VCaP (cell line): ENCODE results near the gene ORM1.
"Not testable (repeated sequence)": the region's sequence is repeated elsewhere in the genome, so short reads cannot be mapped to it uniquely, and the experiment has no call there.

Experiments used
- H3K27ac ChIP-seq: fragments of 450-650 bp; 2 replicates; pipeline ENCODE4 v1.5.1; 2017
- TF ChIP-seq, protein P1 (sequence below): fragments of 450-650 bp; conservative IDR thresholded peaks from 2 replicates; pipeline ENCODE4 v1.5.1; 2017; ENCODE audit warnings: mild to moderate bottlenecking, moderate library complexity

The ORM1 gene

DNA sequence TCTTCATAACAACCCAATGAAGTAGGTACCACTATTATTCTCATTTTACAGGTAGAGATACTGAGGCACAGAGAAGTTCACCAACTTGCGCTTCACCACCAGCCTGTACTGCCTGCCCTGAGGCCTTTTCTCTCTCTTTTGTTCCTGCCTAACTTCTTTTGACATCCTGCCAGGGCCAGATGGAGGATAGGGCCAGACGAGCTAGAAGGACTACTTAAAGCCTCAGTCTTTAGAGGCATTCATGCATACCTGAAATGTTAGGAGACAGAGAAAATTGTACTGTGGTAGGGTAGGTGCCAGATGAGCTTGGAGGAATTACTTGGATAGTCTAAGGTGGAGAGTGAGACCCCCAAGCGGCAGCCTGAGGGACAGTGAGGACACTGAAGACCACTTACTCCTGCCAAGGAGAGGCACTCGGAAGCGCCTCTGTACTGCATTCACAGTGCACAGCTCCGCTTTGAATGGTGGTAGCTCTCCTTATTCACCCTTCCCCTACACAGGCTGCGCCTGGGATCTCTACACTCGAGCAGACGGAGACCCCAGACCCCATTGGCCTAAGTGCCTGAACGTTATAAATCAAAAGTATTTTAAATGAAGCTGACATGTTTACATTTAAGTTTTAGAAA is 6.2 kb upstream of the ORM1 start:
- H3K27ac ChIP-seq: no peak overlapping the region
- TF ChIP-seq, protein P1, sequence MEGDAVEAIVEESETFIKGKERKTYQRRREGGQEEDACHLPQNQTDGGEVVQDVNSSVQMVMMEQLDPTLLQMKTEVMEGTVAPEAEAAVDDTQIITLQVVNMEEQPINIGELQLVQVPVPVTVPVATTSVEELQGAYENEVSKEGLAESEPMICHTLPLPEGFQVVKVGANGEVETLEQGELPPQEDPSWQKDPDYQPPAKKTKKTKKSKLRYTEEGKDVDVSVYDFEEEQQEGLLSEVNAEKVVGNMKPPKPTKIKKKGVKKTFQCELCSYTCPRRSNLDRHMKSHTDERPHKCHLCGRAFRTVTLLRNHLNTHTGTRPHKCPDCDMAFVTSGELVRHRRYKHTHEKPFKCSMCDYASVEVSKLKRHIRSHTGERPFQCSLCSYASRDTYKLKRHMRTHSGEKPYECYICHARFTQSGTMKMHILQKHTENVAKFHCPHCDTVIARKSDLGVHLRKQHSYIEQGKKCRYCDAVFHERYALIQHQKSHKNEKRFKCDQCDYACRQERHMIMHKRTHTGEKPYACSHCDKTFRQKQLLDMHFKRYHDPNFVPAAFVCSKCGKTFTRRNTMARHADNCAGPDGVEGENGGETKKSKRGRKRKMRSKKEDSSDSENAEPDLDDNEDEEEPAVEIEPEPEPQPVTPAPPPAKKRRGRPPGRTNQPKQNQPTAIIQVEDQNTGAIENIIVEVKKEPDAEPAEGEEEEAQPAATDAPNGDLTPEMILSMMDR: no peak

DNA sequence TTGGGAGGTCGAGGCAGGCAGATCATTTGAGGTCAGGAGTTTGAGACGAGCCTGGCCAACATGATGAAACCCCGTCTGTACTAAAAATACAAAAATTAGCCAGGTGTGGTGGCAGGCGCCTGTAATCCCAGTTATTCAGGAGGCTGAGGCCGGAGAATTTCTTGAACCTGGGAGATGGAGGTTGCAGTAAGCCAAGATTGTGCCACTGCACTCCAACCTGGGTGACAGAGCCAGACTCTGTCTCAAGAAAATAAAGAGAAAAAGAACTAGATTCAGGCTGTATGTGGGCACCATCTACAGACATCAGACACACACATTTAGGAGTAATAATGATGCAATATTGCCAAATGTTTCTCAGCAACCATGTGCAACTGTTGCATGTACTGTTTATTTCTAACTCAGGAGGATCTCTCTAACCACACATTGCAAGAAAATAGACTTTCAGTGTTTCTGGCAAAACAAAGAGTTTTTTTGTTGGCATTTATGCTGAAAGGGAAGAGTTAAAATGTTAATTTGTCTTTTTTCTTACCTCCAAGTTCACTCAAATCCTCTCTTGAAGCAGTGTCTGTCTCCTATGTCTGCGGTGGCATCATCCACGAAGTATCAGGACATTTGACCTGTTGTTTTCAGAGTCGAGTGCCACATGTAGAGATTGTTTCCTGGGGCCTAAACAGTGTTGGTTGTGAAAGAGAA is 5.1 kb upstream of the ORM1 start:
- H3K27ac ChIP-seq: no peak overlapping the region
- TF ChIP-seq, protein P1: no peak

DNA sequence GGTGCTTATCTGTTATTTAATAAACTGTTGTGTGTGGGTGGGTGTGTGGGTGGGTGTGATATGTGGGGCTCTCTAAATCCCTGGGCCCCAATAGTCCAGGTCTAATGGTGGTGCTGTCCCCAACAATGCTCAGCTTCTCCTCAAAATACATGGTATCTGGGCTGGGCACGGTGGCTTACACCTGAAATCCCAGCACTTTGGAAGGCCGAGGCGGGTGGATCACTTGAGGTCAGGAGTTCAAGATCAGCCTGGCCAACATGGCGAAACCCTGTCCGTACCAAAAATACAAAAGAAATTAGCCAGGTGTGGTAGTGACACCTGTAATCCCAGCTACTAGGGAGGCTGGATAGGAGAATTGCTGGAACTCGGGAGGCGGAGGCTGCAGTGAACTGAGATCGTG is 4.5 kb upstream of the ORM1 start:
- H3K27ac ChIP-seq: no peak overlapping the region
- TF ChIP-seq, protein P1: no peak

- TF ChIP-seq, protein P1: no peak
- H3K27ac ChIP-seq: no peak overlapping the region
These were observed 3.8 kb upstream of the ORM1 start for GRCh38 chr9:114319147-114319546.

GRCh38 chr9:114320710-114321109 is 2.2 kb upstream of the ORM1 start:
- H3K27ac ChIP-seq: not testable (repeated sequence)

DNA sequence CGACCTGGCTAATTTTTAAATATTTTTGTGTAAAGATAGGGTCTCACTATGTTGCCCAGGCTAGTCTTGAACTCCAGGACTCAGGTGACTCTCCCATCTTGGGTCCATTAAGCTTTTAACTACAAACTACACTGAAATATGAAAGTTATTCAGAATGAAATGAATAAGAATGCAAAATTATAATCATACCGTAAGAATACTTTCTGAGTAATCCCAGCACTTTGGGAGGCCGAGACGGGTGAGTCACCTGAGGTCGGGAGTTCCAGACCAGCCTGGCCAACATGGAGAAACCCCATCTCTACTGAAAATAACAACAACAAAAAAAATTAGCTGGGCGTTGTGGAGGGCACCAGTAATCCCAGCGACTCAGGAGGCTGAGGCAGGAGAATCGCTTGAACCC is 1.1 kb upstream of the ORM1 start:
- no peak overlapping the region for H3K27ac ChIP-seq

DNA sequence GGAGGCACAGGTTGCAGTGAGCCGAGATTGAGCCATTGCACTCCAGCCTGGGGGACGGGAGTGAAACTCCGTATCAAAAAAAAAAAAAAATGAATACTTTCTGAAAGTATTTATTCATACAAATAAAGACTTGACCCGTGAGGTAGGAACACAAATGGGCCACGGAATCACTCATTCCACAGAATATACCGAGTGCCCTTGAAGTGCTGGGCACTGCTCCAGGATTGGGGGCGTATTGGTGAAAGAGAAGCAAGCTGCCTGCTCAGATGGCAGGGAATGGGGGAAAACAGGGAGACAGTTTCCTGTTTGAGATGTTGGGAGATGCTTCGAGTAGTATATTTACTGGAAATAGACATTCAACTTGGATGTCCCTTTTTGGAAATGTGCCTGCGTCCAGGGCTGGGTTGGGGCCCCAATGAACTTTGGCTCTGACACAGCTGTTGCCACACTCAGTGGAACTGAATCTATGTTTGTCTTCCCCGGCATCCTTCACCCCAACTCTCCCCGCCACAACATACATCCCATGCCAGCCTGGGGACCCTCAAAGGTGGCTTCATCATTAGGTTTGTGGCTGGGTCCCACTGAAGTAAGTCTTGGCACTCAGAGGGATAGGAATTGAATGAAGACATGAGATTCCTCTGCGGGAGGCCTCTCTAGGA is 609 bp upstream of the ORM1 start:
- H3K27ac ChIP-seq: not testable (repeated sequence)

More for the DNA sequence above, 1.1 kb upstream of the ORM1 start:
- TF ChIP-seq, protein P1: no peak

DNA sequence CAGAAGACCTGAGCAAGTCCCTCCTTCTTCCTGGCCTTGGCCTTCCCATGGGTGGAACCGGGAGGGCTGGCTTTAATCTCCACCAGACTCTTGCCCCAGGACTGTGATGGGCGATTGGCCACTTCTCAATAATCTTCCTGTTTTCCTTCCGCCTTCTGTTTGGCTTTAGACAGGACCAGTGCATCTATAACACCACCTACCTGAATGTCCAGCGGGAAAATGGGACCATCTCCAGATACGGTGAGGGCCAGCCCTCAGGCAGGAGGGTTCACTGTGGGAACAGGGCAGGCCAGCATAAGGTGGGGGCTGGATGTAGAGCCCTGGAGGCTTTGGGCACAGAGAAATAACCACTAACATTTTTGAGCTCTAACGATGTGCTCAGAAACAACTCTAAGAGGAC is 951 bp downstream of the ORM1 start:
- H3K27ac ChIP-seq: not testable (repeated sequence)

GRCh38 chr9:114324492-114324891 is 1.6 kb downstream of the ORM1 start:
- TF ChIP-seq, protein P1: no peak
- no peak overlapping the region for H3K27ac ChIP-seq

- H3K27ac ChIP-seq: not testable (repeated sequence)
These were observed 2.1 kb downstream of the ORM1 start for GRCh38 chr9:114324965-114325364.

- not testable (repeated sequence) for H3K27ac ChIP-seq
These were observed 2.9 kb downstream of the ORM1 start for GRCh38 chr9:114325684-114326254.
